DND-41 (cell line): ENCODE data around the gene DHFR2.

ENCODE experiments used
- ATAC-seq: fragments of 200-7000 bp; cut with Tn5 transposase; 3 replicates; pipeline ENCODE4 v1.9.1; 2021; ENCODE audit warnings: low read depth; ENCODE audit not compliant: insufficient read depth
- DNase-seq: peaks from one replicate; pipeline ENCODE4 v3.0.0-alpha.2; 2020
- H2AFZ ChIP-seq: 2 replicates; pipeline ENCODE4 v1.6.0; 2012; ENCODE audit warnings: low read depth, low read length
- H3K27ac ChIP-seq: 2 replicates; pipeline ENCODE4 v1.5.1; 2012; ENCODE audit warnings: low read length, inconsistent platforms
- H3K27me3 ChIP-seq: fragments of 200-600 bp; sonication (generic); 2 replicates; pipeline ENCODE4 v1.6.0; 2012; ENCODE audit warnings: low read length, mild to moderate bottlenecking, inconsistent platforms; ENCODE audit not compliant: insufficient read depth, poor library complexity
- H3K36me3 ChIP-seq: 2 replicates; pipeline ENCODE4 v1.5.1; 2012; ENCODE audit warnings: low read length, inconsistent platforms; ENCODE audit not compliant: insufficient read depth
- H3K4me1 ChIP-seq: 2 replicates; pipeline ENCODE4 v1.5.1; 2012; ENCODE audit warnings: mild to moderate bottlenecking, low read length; ENCODE audit not compliant: insufficient read depth
- H3K4me2 ChIP-seq: 2 replicates; pipeline ENCODE4 v1.6.0; 2012; ENCODE audit warnings: mild to moderate bottlenecking, moderate library complexity, low read length, inconsistent platforms; ENCODE audit not compliant: insufficient read depth
- H3K4me3 ChIP-seq, 2 experiments: fragments of 200-600 bp in 1 of 2; shearing (Covaris generic) in 1 of 2; 2 replicates each; pipeline ENCODE4 v1.5.1; 2012 to 2016; ENCODE audit warnings: inconsistent platforms in 2 of 2, low read length in 2 of 2, mild to moderate bottlenecking in 2 of 2, low read depth in 1 of 2, moderate library complexity in 1 of 2
- H3K79me2 ChIP-seq: 2 replicates; pipeline ENCODE4 v1.6.0; 2012; ENCODE audit warnings: low read length, inconsistent platforms; ENCODE audit not compliant: insufficient read depth
- H3K9ac ChIP-seq: 2 replicates; pipeline ENCODE4 v1.6.0; 2012; ENCODE audit warnings: low read depth, mild to moderate bottlenecking, inconsistent platforms, low read length, moderate library complexity
- H3K9me3 ChIP-seq: 2 replicates; pipeline ENCODE4 v1.5.1; 2012; ENCODE audit warnings: low read length, moderate library complexity, mild to moderate bottlenecking, inconsistent platforms; ENCODE audit not compliant: insufficient read depth, severe bottlenecking
- H4K20me1 ChIP-seq: 2 replicates; pipeline ENCODE4 v1.6.0; 2012; ENCODE audit warnings: low read length; ENCODE audit not compliant: insufficient read depth
- EZH2 ChIP-seq: IDR thresholded peaks from 3 replicates; pipeline ENCODE4 v1.6.1; 2012; ENCODE audit warnings: borderline replicate concordance, low read depth, mild to moderate bottlenecking, moderate library complexity, low read length, inconsistent platforms; ENCODE audit not compliant: severe bottlenecking
- TF ChIP-seq, protein P1 (sequence below): IDR thresholded peaks from 2 replicates; pipeline ENCODE4 v1.5.1; 2012; ENCODE audit warnings: borderline replicate concordance, low read length, moderate library complexity, mild to moderate bottlenecking; ENCODE audit not compliant: poor library complexity, severe bottlenecking; ENCODE audit errors: extremely low read depth

The DHFR2 gene

DNA sequence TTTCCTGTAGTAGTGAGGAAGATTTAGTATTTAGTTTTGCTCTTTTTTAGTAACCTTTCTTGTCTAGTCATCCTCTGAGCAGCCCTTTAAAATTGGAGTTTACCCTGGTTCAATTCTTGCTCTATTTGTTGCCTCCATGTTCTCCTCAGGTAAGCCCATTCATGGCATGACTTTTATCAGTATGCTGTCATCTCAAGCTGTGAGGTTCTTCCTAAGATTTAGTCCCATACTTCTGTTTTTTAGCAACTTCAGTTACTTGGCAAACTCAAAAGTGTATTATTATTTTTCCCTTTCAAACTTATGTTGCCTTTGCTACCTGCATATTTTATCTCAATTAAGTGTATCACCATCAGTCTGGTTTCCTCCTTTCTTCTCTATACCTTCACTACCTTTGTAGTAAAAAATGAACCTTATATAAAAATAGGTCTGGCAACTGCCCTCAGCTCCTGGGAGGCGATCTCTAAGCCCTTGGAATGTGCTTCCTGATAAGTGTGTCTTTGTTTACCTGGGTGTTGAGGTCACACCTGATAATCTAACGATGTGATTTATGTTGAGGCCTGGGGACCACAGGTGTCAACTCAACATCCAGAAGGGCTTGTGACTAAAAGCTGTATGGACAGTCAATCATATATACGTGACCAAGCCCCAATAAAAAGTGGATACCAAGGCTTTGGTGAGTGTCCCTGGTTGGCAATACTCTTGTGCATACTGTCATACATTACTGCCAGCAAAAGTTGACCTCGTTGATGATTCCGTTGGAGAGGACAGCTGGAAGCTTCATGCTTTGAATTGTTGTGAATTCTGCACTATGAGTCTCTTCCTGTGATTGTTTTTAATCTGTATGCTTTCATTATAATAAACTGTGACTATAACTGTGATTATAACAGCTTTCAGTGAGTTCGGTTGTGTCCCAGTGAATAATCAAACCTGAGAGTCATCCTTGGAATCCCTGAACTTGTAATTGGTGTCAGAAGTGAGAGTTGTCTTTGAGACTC, 4.1 kb upstream of the DHFR2 start:
- peaks cover 80% of the 10 kb centered on the region for H3K79me2 ChIP-seq
- H3K4me1 ChIP-seq: peaks cover 38% of the 10 kb centered on the region
- no peaks in the 10 kb centered on the region for H3K27me3 ChIP-seq
- H3K4me3 ChIP-seq: no peak overlapping the region
- H3K4me2 ChIP-seq: peak overlapping the region; percentile 4; the same call in 1 of the 2 replicates
- no peak for DNase-seq
- peaks cover 28% of the 10 kb centered on the region for H3K36me3 ChIP-seq
- H3K9ac ChIP-seq: no peak overlapping the region
- H3K9me3 ChIP-seq: peaks cover 4% of the 10 kb centered on the region
- no peak overlapping the region for H3K27ac ChIP-seq
- ATAC-seq: no peak
- TF ChIP-seq EZH2: no peak
- TF ChIP-seq, protein P1, sequence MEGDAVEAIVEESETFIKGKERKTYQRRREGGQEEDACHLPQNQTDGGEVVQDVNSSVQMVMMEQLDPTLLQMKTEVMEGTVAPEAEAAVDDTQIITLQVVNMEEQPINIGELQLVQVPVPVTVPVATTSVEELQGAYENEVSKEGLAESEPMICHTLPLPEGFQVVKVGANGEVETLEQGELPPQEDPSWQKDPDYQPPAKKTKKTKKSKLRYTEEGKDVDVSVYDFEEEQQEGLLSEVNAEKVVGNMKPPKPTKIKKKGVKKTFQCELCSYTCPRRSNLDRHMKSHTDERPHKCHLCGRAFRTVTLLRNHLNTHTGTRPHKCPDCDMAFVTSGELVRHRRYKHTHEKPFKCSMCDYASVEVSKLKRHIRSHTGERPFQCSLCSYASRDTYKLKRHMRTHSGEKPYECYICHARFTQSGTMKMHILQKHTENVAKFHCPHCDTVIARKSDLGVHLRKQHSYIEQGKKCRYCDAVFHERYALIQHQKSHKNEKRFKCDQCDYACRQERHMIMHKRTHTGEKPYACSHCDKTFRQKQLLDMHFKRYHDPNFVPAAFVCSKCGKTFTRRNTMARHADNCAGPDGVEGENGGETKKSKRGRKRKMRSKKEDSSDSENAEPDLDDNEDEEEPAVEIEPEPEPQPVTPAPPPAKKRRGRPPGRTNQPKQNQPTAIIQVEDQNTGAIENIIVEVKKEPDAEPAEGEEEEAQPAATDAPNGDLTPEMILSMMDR: no peak
- no peak overlapping the region for H2AFZ ChIP-seq
- peaks cover 7% of the 10 kb centered on the region; the same call in 1 of the 2 replicates for H4K20me1 ChIP-seq

DNA sequence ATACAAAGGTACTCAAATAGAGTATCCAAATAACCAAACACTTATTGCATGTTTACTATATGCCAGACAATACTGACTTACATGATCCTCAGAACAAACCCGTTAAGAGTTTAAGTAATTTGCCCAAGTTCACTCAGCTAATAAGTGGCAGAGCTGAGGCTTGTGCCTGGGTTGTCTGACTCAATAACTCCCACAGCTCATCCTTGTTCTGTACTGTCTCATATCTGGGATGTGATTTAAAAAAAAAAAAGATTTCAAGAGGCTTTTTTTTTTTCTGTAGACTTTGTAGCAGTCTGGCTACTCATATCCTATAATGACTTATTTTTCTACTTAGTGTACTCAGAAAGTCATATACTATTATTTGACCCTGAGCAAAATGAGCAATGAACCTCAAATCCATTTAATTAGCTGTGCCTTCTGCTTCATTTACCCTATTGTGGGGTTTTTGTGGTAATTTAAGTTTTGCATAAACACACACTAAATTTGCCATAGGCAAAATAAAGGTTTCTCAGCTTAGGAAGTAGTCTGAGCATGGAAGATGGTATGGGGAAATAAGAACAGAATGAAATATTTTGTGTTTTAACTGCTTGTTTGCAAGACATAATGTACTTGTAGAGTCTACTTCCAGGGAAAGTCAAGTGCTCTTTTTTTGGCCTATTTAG, 3.2 kb upstream of the DHFR2 start:
- H3K9me3 ChIP-seq: peaks cover 4% of the 10 kb centered on the region
- no peaks in the 10 kb centered on the region for H3K27me3 ChIP-seq
- peaks cover 86% of the 10 kb centered on the region for H3K79me2 ChIP-seq
- DNase-seq: no peak
- no peak overlapping the region for H3K27ac ChIP-seq
- H3K9ac ChIP-seq: no peak overlapping the region
- ATAC-seq: no peak
- H3K36me3 ChIP-seq: peaks cover 25% of the 10 kb centered on the region
- H3K4me1 ChIP-seq: peaks cover 43% of the 10 kb centered on the region
- H2AFZ ChIP-seq: no peak overlapping the region
- no peak for TF ChIP-seq EZH2
- TF ChIP-seq, protein P1: no peak
- peaks cover 6% of the 10 kb centered on the region; the same call in 1 of the 2 replicates for H4K20me1 ChIP-seq
- peak overlapping the region; percentile 70 for H3K4me2 ChIP-seq
- no peak overlapping the region for H3K4me3 ChIP-seq

DNA sequence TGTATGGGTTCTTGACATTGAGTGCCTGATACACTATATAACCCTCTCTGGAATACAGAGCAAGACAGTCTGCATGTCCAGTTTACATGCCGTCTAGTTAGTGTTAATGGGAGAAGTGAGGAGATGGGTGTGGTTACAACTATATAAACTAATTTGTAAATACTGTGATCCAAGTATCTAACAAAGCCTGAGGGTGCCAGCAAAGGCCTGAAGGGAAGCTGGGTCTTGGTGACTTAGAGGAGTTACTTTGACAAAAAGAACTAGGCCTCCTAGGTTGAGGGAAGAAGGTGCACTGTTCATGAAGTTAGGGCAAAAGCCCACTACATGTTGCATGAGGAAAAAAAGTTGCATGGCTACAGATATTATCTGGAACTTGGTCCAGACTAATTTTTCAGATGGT, 2.4 kb upstream of the DHFR2 start:
- H3K4me3 ChIP-seq: no peak overlapping the region; a peak in 1 of 4 replicates
- TF ChIP-seq EZH2: no peak
- no peaks in the 10 kb centered on the region for H3K27me3 ChIP-seq
- H3K27ac ChIP-seq: no peak overlapping the region
- peaks cover 32% of the 10 kb centered on the region for H3K36me3 ChIP-seq
- peaks cover 46% of the 10 kb centered on the region for H3K4me1 ChIP-seq
- H3K9me3 ChIP-seq: peaks cover 4% of the 10 kb centered on the region
- H3K4me2 ChIP-seq: peak overlapping the region; percentile 70
- peaks cover 2% of the 10 kb centered on the region; the same call in 1 of the 2 replicates for H4K20me1 ChIP-seq
- ATAC-seq (no peak), DNase-seq (no peak)
- H3K79me2 ChIP-seq: peaks cover 82% of the 10 kb centered on the region
- H3K9ac ChIP-seq: 0 out of 2 replicates have a peak overlapping the region, but pooled peaks have one; percentile 10
- H2AFZ ChIP-seq: no peak overlapping the region
